Naive thymus-derived CD4-positive, alpha-beta T cell (primary cell): Measurements from ENCODE around the gene MKRN2OS. TPM values are rescaled to one million over a fixed set of nuclear protein-coding genes. Genes with fewer than 3 reads are reported as not detected.

ENCODE experiments used
- ATAC-seq: fragments of 150-1000 bp; cut with Tn5 transposase; 2 replicates; pipeline ENCODE4 v1.10.0; 2021; ENCODE audit warnings: mild to moderate bottlenecking, moderate library complexity
- CTCF ChIA-PET: fragments of 350-600 bp; sonication (Branson Sonifier 250); formaldehyde crosslinking; loops from one replicate; lab custom pipeline; 2021; ENCODE audit warnings: antibody characterized with exemption; lab: Charles Lee
- POLR2A ChIA-PET: fragments of 350-600 bp; sonication (Branson Sonifier 250); formaldehyde crosslinking; loops from one replicate; lab custom pipeline; 2021; ENCODE audit warnings: antibody characterized with exemption, inconsistent platforms; lab: Charles Lee
- DNase-seq, 9 donors: peaks; one replicate each; pipeline versions ENCODE4 v3.0.0 to v3.0.0-alpha.2; 2020 to 2022; ENCODE audit warnings: mixed read lengths in 1 of 9
- H3K27ac ChIP-seq: one replicate; pipeline ENCODE4 v1.7.0; 2013; ENCODE audit warnings: mild to moderate bottlenecking, low read depth, low read length, moderate library complexity
- H3K27me3 ChIP-seq, 2 donors: one replicate each; pipeline ENCODE4 v1.7.0; 2013; ENCODE audit warnings: low read length in 2 of 2, mild to moderate bottlenecking in 2 of 2, moderate library complexity in 2 of 2; ENCODE audit not compliant: control insufficient read depth in 2 of 2, insufficient read depth in 2 of 2
- H3K36me3 ChIP-seq, 3 experiments: 1 replicate in 2 of 3; 2 replicates in 1 of 3; pipeline ENCODE4 v1.7.0; 2013; ENCODE audit warnings: low read length in 3 of 3, mild to moderate bottlenecking in 3 of 3, moderate library complexity in 1 of 3; ENCODE audit not compliant: insufficient read depth in 3 of 3, control insufficient read depth in 2 of 3
- H3K4me1 ChIP-seq, 2 donors: one replicate each; pipeline ENCODE4 v1.7.0; 2013; ENCODE audit warnings: low read length in 2 of 2, mild to moderate bottlenecking in 2 of 2, moderate library complexity in 1 of 2; ENCODE audit not compliant: control insufficient read depth in 2 of 2, insufficient read depth in 2 of 2
- H3K4me3 ChIP-seq: 2 replicates; pipeline ENCODE4 v1.7.0; 2013; ENCODE audit warnings: mild to moderate bottlenecking, low read length
- H3K9me3 ChIP-seq, 3 experiments: 1 replicate in 2 of 3; 2 replicates in 1 of 3; pipeline ENCODE4 v1.7.0; 2013; ENCODE audit warnings: low read length in 3 of 3; ENCODE audit not compliant: control insufficient read depth in 2 of 3
- H3K27ac Mint-ChIP-seq, 9 donors: one replicate each; pipeline ENCODE4 v1.8.0; 2020 to 2022; ENCODE audit warnings: mixed read lengths in 9 of 9, mild to moderate bottlenecking in 8 of 9, moderate library complexity in 5 of 9, inconsistent platforms in 2 of 9
- H3K27me3 Mint-ChIP-seq, 5 donors: one replicate each; pipeline ENCODE4 v1.8.0; 2021 to 2022; ENCODE audit warnings: mixed read lengths in 5 of 5, mild to moderate bottlenecking in 1 of 5
- H3K36me3 Mint-ChIP-seq, 5 donors: one replicate each; pipeline ENCODE4 v1.8.0; 2020 to 2022; ENCODE audit warnings: mixed read lengths in 5 of 5, mild to moderate bottlenecking in 3 of 5, inconsistent platforms in 1 of 5
- H3K4me1 Mint-ChIP-seq, 7 donors: one replicate each; pipeline ENCODE4 v1.8.0; 2020 to 2022; ENCODE audit warnings: mixed read lengths in 7 of 7, mild to moderate bottlenecking in 3 of 7, inconsistent platforms in 1 of 7
- H3K4me3 Mint-ChIP-seq, 10 donors: one replicate each; pipeline ENCODE4 v1.8.0; 2020 to 2022; ENCODE audit warnings: mild to moderate bottlenecking in 10 of 10, mixed read lengths in 10 of 10, moderate library complexity in 6 of 10, inconsistent platforms in 2 of 10
- H3K9me3 Mint-ChIP-seq, 11 donors: one replicate each; pipeline ENCODE4 v1.8.0; 2020 to 2022; ENCODE audit warnings: mixed read lengths in 11 of 11, mild to moderate bottlenecking in 4 of 11, inconsistent platforms in 1 of 11, moderate library complexity in 1 of 11
- intact Hi-C, 2 donors: fragments of 100-400 bp; cut with micrococcal nuclease; formaldehyde crosslinking; loops; one replicate each; pipeline ENCODE4 v1.15.1; 2023
- polyA plus RNA-seq, 2 donors: library from polyadenylated mRNA; unstranded; fragments of 300-500 nt; fragmentation: Illumina TruSeq; gene quantifications; one replicate each; pipeline ENCODE4 v1.2.3, GENCODE V29; 2021
- total RNA-seq, 6 experiments: library from RNA in 5 of 6; stranded (reverse) in 5 of 6; gene quantifications; 1 replicate in 5 of 6; 2 replicates in 1 of 6; pipeline ENCODE4 v1.2.3 and lab custom pipeline; 2021 to 2026

Gene MKRN2OS
- total and polyA plus RNA-seq, 7 experiments from 2014 or later: not detected

DNA sequence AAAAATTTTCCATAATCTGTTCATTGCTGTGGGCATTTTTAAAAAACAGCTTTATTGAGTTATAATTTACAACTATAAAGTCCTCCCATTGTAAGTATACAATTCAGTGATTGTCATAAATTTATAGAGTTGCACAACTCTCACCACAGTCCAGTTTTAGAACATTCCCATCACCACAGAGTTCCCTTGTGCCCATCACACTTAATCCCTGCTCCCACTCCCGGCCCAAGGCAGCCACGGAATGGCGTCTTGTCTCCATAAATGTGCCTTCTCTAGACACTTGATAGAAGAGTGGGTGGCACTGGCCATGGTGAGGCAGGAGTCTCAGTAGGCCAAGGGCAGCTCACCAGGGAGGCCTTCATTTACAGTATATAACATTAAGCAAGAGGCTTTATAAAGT, 54.8 kb downstream of the MKRN2OS start:
- no peaks in the 10 kb centered on the region for H3K27me3 ChIP-seq
- DNase-seq (no peak), ATAC-seq (no peak)
- Mint-ChIP-seq H3K27me3 (no peaks in the 10 kb centered on the region), H3K36me3 (peaks cover 3 to 29% (median 10%) of the 10 kb centered on the region in 5 donors), H3K27ac (peak overlapping the region in 1 of 9 donors; percentile 77), H3K4me1 (peaks cover 6 to 37% (median 18%) of the 10 kb centered on the region in 7 donors), H3K9me3 (no peaks in the 10 kb centered on the region), H3K4me3 (no peak overlapping the region)
- no peaks in the 10 kb centered on the region for H3K4me1 ChIP-seq
- POLR2A ChIA-PET: no interaction called here
- no peak overlapping the region for H3K27ac ChIP-seq
- CTCF ChIA-PET: no interaction called here
- H3K9me3 ChIP-seq: no peaks in the 10 kb centered on the region
- H3K4me3 ChIP-seq: no peak overlapping the region
- intact Hi-C loops: no loop called here
- H3K36me3 ChIP-seq: peaks cover 0 to 20% (median 0%) of the 10 kb centered on the region in 3 experiments

GRCh38 chr3:12489832-12490231, 55.5 kb downstream of the MKRN2OS start:
- Histone ChIP-seq H3K36me3 (peaks cover 0 to 19% (median 0%) of the 10 kb centered on the region in 3 experiments), H3K4me3 (no peak overlapping the region), H3K27me3 (no peaks in the 10 kb centered on the region), H3K9me3 (no peaks in the 10 kb centered on the region), H3K27ac (no peak overlapping the region), H3K4me1 (peaks cover 5 to 6% of the 10 kb centered on the region in 2 donors)
- ChIA-PET POLR2A (no interaction called here), CTCF (no interaction called here)
- Mint-ChIP-seq H3K4me1 (peaks cover 10 to 44% (median 25%) of the 10 kb centered on the region in 7 donors), H3K4me3 (no peak overlapping the region), H3K36me3 (peaks cover 3 to 27% (median 10%) of the 10 kb centered on the region in 5 donors), H3K27ac (no peak overlapping the region), H3K27me3 (no peaks in the 10 kb centered on the region), H3K9me3 (no peaks in the 10 kb centered on the region)
- intact Hi-C loops: loop anchor here in 1 of 2 donors (10.0 kb wide), 1 partner anchor 525 kb away; no protein-coding TSS in a partner anchor
- ATAC-seq (no peak), DNase-seq (no peak)

Other genes with a start within 250 kb of the MKRN2OS start
- gene TSEN2, start 61.0 kb downstream of the MKRN2OS start, total RNA-seq: 10 to 100 TPM; 12.1 to 27.5 (median 13.6) TPM
- 10 to 100 TPM; 13.9 to 20.0 TPM for gene TSEN2, start 61.0 kb downstream of the MKRN2OS start, polyA plus RNA-seq
- gene MKRN2, start 11.6 kb upstream of the MKRN2OS start, total RNA-seq: 10 to 100 TPM; 21.9 to 34.5 (median 25.4) TPM
- 10 to 100 TPM; 49.8 to 66.2 TPM for gene MKRN2, start 11.6 kb upstream of the MKRN2OS start, polyA plus RNA-seq
- gene RAF1, start 118.6 kb upstream of the MKRN2OS start, total RNA-seq: 100 to 1,000 TPM in 4 of 5 experiments, 10 to 100 TPM in 1; 93.4 to 129 (median 125) TPM
- gene RAF1, start 118.6 kb upstream of the MKRN2OS start, polyA plus RNA-seq: 10 to 100 TPM; 50.2 to 87.8 TPM
- gene TMEM40, start 213.8 kb upstream of the MKRN2OS start, total RNA-seq: 1 to 10 TPM in 1 of 5 experiments, not detected in 4; 1.1 TPM
- gene TMEM40, start 213.8 kb upstream of the MKRN2OS start, polyA plus RNA-seq: not detected